Gastroesophageal sphincter (tissue), 2 donors: ENCODE data around the gene C3orf70.

ENCODE experiments used
- EP300 ChIP-seq: sonication (generic); formaldehyde crosslinking; IDR thresholded peaks from one replicate; pipeline ENCODE4 v1.6.1; 2017; ENCODE audit warnings: antibody characterized with exemption, mild to moderate bottlenecking
- POLR2A ChIP-seq, 2 donors: fragments of 450-650 bp; IDR thresholded peaks; one replicate each; pipeline ENCODE4 v1.6.1; 2017; ENCODE audit warnings: antibody characterized with exemption in 2 of 2, mild to moderate bottlenecking in 2 of 2, moderate library complexity in 1 of 2

GRCh38 chr3:185115371-185115770 is 37.5 kb downstream of the C3orf70 start:
- TF ChIP-seq EP300 (no peak), POLR2A (IDR thresholded peaks at IDR 0.05) (no peak)
